Measurements from ENCODE around the gene BMP6. TPM values are rescaled to one million over a fixed set of nuclear protein-coding genes. Genes with fewer than 3 reads are reported as not detected.

The BMP6 gene
- polyA plus RNA-seq, 3 donors, result not detected

DNA sequence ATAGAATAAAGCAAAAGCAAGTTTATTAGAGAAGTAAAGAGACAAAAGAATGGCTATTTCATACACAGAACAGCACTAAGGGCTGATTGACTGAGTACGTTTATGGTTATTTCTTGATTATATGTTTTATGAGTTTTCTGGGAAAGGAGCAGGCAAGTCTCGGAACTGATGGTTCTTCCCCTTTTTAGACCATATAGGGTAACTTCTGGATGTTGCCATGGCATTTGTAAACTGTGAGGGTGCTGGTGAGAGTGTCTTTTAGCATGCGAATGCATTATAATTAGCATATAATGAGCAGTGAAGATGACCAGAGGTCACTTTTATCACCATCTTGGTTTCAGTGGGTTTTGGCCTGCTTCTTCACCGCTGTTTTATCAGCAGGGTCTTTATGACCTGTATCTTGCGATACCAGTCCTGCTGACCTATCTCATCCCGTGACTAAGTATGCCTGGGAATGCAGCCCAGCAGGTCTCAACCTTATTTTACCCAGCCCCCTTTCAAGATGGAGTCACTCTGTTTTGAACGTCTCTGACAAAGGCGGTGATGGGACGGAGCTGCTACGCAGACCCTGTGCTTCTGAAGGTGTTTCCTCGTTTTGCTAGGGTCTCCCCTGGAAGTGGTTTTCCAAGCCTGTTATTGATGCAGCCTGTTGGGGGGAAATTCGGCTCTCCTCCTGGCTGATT lies 45.4 kb upstream of the BMP6 start:
- H3K4me1 Mint-ChIP-seq, result no peaks in the 10 kb centered on the region
- TF ChIP-seq, protein P1, sequence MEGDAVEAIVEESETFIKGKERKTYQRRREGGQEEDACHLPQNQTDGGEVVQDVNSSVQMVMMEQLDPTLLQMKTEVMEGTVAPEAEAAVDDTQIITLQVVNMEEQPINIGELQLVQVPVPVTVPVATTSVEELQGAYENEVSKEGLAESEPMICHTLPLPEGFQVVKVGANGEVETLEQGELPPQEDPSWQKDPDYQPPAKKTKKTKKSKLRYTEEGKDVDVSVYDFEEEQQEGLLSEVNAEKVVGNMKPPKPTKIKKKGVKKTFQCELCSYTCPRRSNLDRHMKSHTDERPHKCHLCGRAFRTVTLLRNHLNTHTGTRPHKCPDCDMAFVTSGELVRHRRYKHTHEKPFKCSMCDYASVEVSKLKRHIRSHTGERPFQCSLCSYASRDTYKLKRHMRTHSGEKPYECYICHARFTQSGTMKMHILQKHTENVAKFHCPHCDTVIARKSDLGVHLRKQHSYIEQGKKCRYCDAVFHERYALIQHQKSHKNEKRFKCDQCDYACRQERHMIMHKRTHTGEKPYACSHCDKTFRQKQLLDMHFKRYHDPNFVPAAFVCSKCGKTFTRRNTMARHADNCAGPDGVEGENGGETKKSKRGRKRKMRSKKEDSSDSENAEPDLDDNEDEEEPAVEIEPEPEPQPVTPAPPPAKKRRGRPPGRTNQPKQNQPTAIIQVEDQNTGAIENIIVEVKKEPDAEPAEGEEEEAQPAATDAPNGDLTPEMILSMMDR (IDR thresholded peaks at IDR 0.05), result no peak
- no peak overlapping the region for H3K4me2 ChIP-seq (replicated peaks; ENCODE audit: extremely low read depth, low read length, poor library complexity, severe bottlenecking)
- intact Hi-C loops (cut with micrococcal nuclease), result no loop called here
- no peak overlapping the region for H3K4me3 Mint-ChIP-seq
- no peak overlapping the region for H3K27ac Mint-ChIP-seq
- no peak overlapping the region for H3K9ac ChIP-seq (ENCODE audit: insufficient read depth, low read length, poor library complexity, severe bottlenecking)
- no peak overlapping the region for H2AFZ ChIP-seq (ENCODE audit: insufficient read depth, low read depth, low read length, poor library complexity, severe bottlenecking)
- H3K27me3 ChIP-seq (ENCODE audit: control insufficient read depth in 2 of 2, insufficient read depth in 2 of 2, low read length in 2 of 2), result peaks cover 0 to 3% of the 10 kb centered on the region in 2 donors
- H4K20me1 ChIP-seq (ENCODE audit: insufficient read depth, low read length), result no peaks in the 10 kb centered on the region
- no peak overlapping the region for H3K4me3 ChIP-seq (replicated peaks in 1 of 3; ENCODE audit: low read depth in 2 of 3, low read length in 3 of 3)
- no peaks in the 10 kb centered on the region for H3K9me3 ChIP-seq (replicated peaks in 1 of 2; ENCODE audit: control insufficient read depth in 1 of 2, insufficient read depth in 1 of 2, low read length in 2 of 2)
- H3K79me2 ChIP-seq (ENCODE audit: insufficient read depth, low read length), result no peaks in the 10 kb centered on the region
- no peak overlapping the region for H3K27ac ChIP-seq (ENCODE audit: low read depth in 1 of 2, low read length in 2 of 2)
- no peak for DNase-seq
- H3K36me3 ChIP-seq (replicated peaks in 1 of 2; ENCODE audit: control insufficient read depth in 1 of 2, insufficient read depth in 2 of 2, low read length in 2 of 2), result no peaks in the 10 kb centered on the region
- WGBS (ENCODE audit: insufficient coverage), result 100% methylated on average over 6 of the region's 12 CpGs
- H3K27me3 Mint-ChIP-seq (ENCODE audit: low read depth in 3 of 3), result peaks cover 3 to 4% (median 4%) of the 10 kb centered on the region in 3 donors
- H3K4me1 ChIP-seq (ENCODE audit: control insufficient read depth in 1 of 2, insufficient read depth in 2 of 2, low read length in 2 of 2), result no peaks in the 10 kb centered on the region
- H3K9me3 Mint-ChIP-seq, result peaks cover 0 to 1% (median 0%) of the 10 kb centered on the region in 7 donors
- no peaks in the 10 kb centered on the region for H3K36me3 Mint-ChIP-seq

DNA sequence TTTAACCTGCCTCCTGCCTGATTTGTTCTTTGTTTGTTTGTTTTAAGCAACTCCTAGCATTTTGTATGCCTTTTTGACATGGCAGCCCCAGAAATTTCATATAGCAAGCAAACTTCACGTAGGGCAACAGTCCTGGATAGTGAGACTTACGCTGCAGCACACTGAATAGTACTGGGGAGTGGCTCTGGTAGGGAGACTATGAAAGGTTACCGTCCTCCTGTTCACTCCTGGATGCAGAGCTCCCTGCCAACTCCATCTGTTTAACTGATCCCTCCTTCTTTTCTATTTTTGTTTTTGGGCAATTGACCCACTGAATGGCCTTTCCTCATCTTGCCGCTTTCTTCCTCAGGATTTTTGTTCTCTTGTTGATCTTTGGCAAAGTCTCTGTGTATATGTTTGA lies 44.5 kb upstream of the BMP6 start:
- H3K27ac Mint-ChIP-seq, result no peak overlapping the region
- no peaks in the 10 kb centered on the region for H3K36me3 Mint-ChIP-seq
- H3K4me3 Mint-ChIP-seq, result no peak overlapping the region
- H3K79me2 ChIP-seq (ENCODE audit: insufficient read depth, low read length), result no peaks in the 10 kb centered on the region
- peaks cover 0 to 1% (median 0%) of the 10 kb centered on the region in 7 donors for H3K9me3 Mint-ChIP-seq
- H3K36me3 ChIP-seq (replicated peaks in 1 of 2; ENCODE audit: control insufficient read depth in 1 of 2, insufficient read depth in 2 of 2, low read length in 2 of 2), result no peaks in the 10 kb centered on the region
- no peak overlapping the region for H3K4me3 ChIP-seq (replicated peaks in 1 of 3; ENCODE audit: low read depth in 2 of 3, low read length in 3 of 3)
- no peak overlapping the region for H3K4me2 ChIP-seq (replicated peaks; ENCODE audit: extremely low read depth, low read length, poor library complexity, severe bottlenecking)
- H3K4me1 ChIP-seq (ENCODE audit: control insufficient read depth in 1 of 2, insufficient read depth in 2 of 2, low read length in 2 of 2), result no peaks in the 10 kb centered on the region
- no peak overlapping the region for H3K9ac ChIP-seq (ENCODE audit: insufficient read depth, low read length, poor library complexity, severe bottlenecking)
- no peak overlapping the region for H3K27ac ChIP-seq (ENCODE audit: low read depth in 1 of 2, low read length in 2 of 2)
- intact Hi-C loops (cut with micrococcal nuclease), result no loop called here
- H4K20me1 ChIP-seq (ENCODE audit: insufficient read depth, low read length), result no peaks in the 10 kb centered on the region
- peaks cover 0 to 3% of the 10 kb centered on the region in 2 donors for H3K27me3 ChIP-seq (ENCODE audit: control insufficient read depth in 2 of 2, insufficient read depth in 2 of 2, low read length in 2 of 2)
- H3K9me3 ChIP-seq (replicated peaks in 1 of 2; ENCODE audit: control insufficient read depth in 1 of 2, insufficient read depth in 1 of 2, low read length in 2 of 2), result no peaks in the 10 kb centered on the region
- no peak for DNase-seq
- H3K27me3 Mint-ChIP-seq (ENCODE audit: low read depth in 3 of 3), result peaks cover 3 to 4% (median 4%) of the 10 kb centered on the region in 3 donors
- no peaks in the 10 kb centered on the region for H3K4me1 Mint-ChIP-seq
- TF ChIP-seq, protein P1 (IDR thresholded peaks at IDR 0.05), result no peak
- H2AFZ ChIP-seq (ENCODE audit: insufficient read depth, low read depth, low read length, poor library complexity, severe bottlenecking), result no peak overlapping the region
- WGBS (ENCODE audit: insufficient coverage), result 100% methylated on average over 1 of the region's 4 CpGs

All from CD14-positive monocyte (primary cell).